CMK (cell line): Measurements from ENCODE around the gene MTCL3.

Experiments
- DNase-seq: peaks from one replicate; pipeline ENCODE4 v3.0.0-alpha.2; 2010; ENCODE audit warnings: low read depth

MTCL3 gene

GRCh38 chr6:127515234-127515793 lies 3.8 kb downstream of the MTCL3 start:
- DNase-seq, result no peak

- no peak for DNase-seq
Measured at GRCh38 chr6:127514773-127515227, 4.3 kb downstream of the MTCL3 start.

- DNase-seq, result no peak
Measured at GRCh38 chr6:127514179-127514772, 4.9 kb downstream of the MTCL3 start.

- no peak for DNase-seq
Measured at GRCh38 chr6:127513425-127513824, 5.7 kb downstream of the MTCL3 start.

GRCh38 chr6:127510876-127511275 lies 8.3 kb downstream of the MTCL3 start:
- no peak for DNase-seq

GRCh38 chr6:127506894-127507293 lies 12.2 kb downstream of the MTCL3 start:
- no peak for DNase-seq

- DNase-seq, result no peak
Measured at GRCh38 chr6:127503022-127503421, 16.1 kb downstream of the MTCL3 start.

GRCh38 chr6:127497410-127497809 lies 21.7 kb downstream of the MTCL3 start:
- DNase-seq, result no peak

- no peak for DNase-seq
Measured at GRCh38 chr6:127496471-127496870, 22.7 kb downstream of the MTCL3 start.

GRCh38 chr6:127494240-127494767 lies 24.8 kb downstream of the MTCL3 start:
- no peak for DNase-seq

- DNase-seq, result no peak
Measured at GRCh38 chr6:127489248-127489647, 29.9 kb downstream of the MTCL3 start.

GRCh38 chr6:127486934-127487333 lies 32.2 kb downstream of the MTCL3 start:
- DNase-seq, result no peak

GRCh38 chr6:127484212-127484863 lies 34.8 kb downstream of the MTCL3 start:
- DNase-seq, result no peak

GRCh38 chr6:127483399-127484055 lies 35.6 kb downstream of the MTCL3 start:
- no peak for DNase-seq

- DNase-seq, result no peak
Measured at GRCh38 chr6:127482325-127482724, 36.8 kb downstream of the MTCL3 start.

- no peak for DNase-seq
Measured at GRCh38 chr6:127481628-127482027, 37.5 kb downstream of the MTCL3 start.

GRCh38 chr6:127481111-127481510 lies 38.0 kb downstream of the MTCL3 start:
- DNase-seq, result no peak

- DNase-seq, result no peak
Measured at GRCh38 chr6:127477658-127478057, 41.5 kb downstream of the MTCL3 start.

- no peak for DNase-seq
Measured at GRCh38 chr6:127475823-127476176, 43.3 kb downstream of the MTCL3 start.

GRCh38 chr6:127475135-127475822 lies 43.9 kb downstream of the MTCL3 start:
- no peak for DNase-seq

- DNase-seq, result no peak
Measured at GRCh38 chr6:127471379-127472255, 47.5 kb downstream of the MTCL3 start.
